Osteoblast (primary cell): ENCODE results near the gene TRAK2. TPM values are rescaled to one million over a fixed set of nuclear protein-coding genes. Genes with fewer than 3 reads are reported as not detected.

Experiments used
- DNase-seq: peaks from one replicate; pipeline ENCODE4 v3.0.0; 2011; ENCODE audit warnings: low spot score, mixed read lengths; ENCODE audit not compliant: insufficient read length; ENCODE audit errors: missing footprints
- H2AFZ ChIP-seq: 2 replicates; pipeline ENCODE4 v1.6.0; 2011; ENCODE audit warnings: mild to moderate bottlenecking, low read length
- H3K27ac ChIP-seq: 2 replicates; pipeline ENCODE4 v1.5.1; 2011; ENCODE audit warnings: mild to moderate bottlenecking, low read depth, low read length, moderate library complexity
- H3K27me3 ChIP-seq: 2 replicates; pipeline ENCODE4 v1.6.0; 2012; ENCODE audit warnings: mild to moderate bottlenecking, control low read depth, inconsistent platforms, low read length, moderate library complexity; ENCODE audit not compliant: insufficient read depth
- H3K36me3 ChIP-seq: 2 replicates; pipeline ENCODE4 v1.5.1; 2011; ENCODE audit warnings: mild to moderate bottlenecking, low read length, control low read depth, moderate library complexity; ENCODE audit not compliant: insufficient read depth
- H3K4me1 ChIP-seq: 2 replicates; pipeline ENCODE4 v1.5.1; 2011; ENCODE audit warnings: mild to moderate bottlenecking, low read length, control low read depth, moderate library complexity; ENCODE audit not compliant: insufficient read depth
- H3K4me2 ChIP-seq: 2 replicates; pipeline ENCODE4 v1.6.0; 2011; ENCODE audit warnings: mild to moderate bottlenecking, low read length; ENCODE audit not compliant: insufficient read depth
- H3K4me3 ChIP-seq: fragments of 200-600 bp; sonication (generic); 3 replicates; pipeline ENCODE4 v1.5.1; 2012; ENCODE audit warnings: mild to moderate bottlenecking, low read length, inconsistent platforms; ENCODE audit not compliant: insufficient read depth
- H3K79me2 ChIP-seq: 2 replicates; pipeline ENCODE4 v1.6.0; 2012; ENCODE audit warnings: mild to moderate bottlenecking, low read length, control low read depth, inconsistent platforms; ENCODE audit not compliant: insufficient read depth
- H3K9me3 ChIP-seq: 2 replicates; pipeline ENCODE4 v1.5.1; 2011; ENCODE audit warnings: low read depth, low read length, control low read depth
- H4K20me1 ChIP-seq: 2 replicates; pipeline ENCODE4 v1.6.0; 2012; ENCODE audit warnings: mild to moderate bottlenecking, low read length, control low read depth; ENCODE audit not compliant: insufficient read depth
- total RNA-seq: library from RNA; depleted of rRNA; stranded (reverse); fragments of >200 nt; gene quantifications from 2 replicates; pipeline ENCODE4 v1.2.3, GENCODE V29; 2012
- TF ChIP-seq, protein P1 (sequence below): IDR thresholded peaks from 2 replicates; pipeline ENCODE4 v1.5.1; 2011; ENCODE audit warnings: mild to moderate bottlenecking, low read depth, low read length, moderate library complexity; ENCODE audit errors: extremely low read depth

Gene TRAK2
- total RNA-seq, 1 donor, result 56.8 TPM

- Histone ChIP-seq H4K20me1 (no peaks in the 10 kb centered on the region), H3K27ac (peak overlapping the region; percentile 1), H3K79me2 (peaks cover 54% of the 10 kb centered on the region), H2AFZ (no peak overlapping the region), H3K4me1 (peaks cover 31% of the 10 kb centered on the region), H3K4me2 (no peak overlapping the region), H3K4me3 (no peak overlapping the region), H3K36me3 (peaks cover 4% of the 10 kb centered on the region), H3K27me3 (no peaks in the 10 kb centered on the region), H3K9me3 (no peaks in the 10 kb centered on the region)
- DNase-seq, result peak; percentile 8
- TF ChIP-seq, protein P1, sequence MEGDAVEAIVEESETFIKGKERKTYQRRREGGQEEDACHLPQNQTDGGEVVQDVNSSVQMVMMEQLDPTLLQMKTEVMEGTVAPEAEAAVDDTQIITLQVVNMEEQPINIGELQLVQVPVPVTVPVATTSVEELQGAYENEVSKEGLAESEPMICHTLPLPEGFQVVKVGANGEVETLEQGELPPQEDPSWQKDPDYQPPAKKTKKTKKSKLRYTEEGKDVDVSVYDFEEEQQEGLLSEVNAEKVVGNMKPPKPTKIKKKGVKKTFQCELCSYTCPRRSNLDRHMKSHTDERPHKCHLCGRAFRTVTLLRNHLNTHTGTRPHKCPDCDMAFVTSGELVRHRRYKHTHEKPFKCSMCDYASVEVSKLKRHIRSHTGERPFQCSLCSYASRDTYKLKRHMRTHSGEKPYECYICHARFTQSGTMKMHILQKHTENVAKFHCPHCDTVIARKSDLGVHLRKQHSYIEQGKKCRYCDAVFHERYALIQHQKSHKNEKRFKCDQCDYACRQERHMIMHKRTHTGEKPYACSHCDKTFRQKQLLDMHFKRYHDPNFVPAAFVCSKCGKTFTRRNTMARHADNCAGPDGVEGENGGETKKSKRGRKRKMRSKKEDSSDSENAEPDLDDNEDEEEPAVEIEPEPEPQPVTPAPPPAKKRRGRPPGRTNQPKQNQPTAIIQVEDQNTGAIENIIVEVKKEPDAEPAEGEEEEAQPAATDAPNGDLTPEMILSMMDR, result no peak
Observed at GRCh38 chr2:201406077-201406662, 45.1 kb downstream of the TRAK2 start.

GRCh38 chr2:201404699-201405280, 46.5 kb downstream of the TRAK2 start:
- Histone ChIP-seq H3K4me1 (peaks cover 22% of the 10 kb centered on the region), H2AFZ (no peak overlapping the region), H3K79me2 (peaks cover 48% of the 10 kb centered on the region), H3K27me3 (no peaks in the 10 kb centered on the region), H3K9me3 (no peaks in the 10 kb centered on the region), H3K4me2 (no peak overlapping the region), H3K4me3 (no peak overlapping the region), H4K20me1 (no peaks in the 10 kb centered on the region), H3K27ac (no peak overlapping the region), H3K36me3 (peaks cover 4% of the 10 kb centered on the region)
- TF ChIP-seq, protein P1, result no peak
- no peak for DNase-seq

DNA sequence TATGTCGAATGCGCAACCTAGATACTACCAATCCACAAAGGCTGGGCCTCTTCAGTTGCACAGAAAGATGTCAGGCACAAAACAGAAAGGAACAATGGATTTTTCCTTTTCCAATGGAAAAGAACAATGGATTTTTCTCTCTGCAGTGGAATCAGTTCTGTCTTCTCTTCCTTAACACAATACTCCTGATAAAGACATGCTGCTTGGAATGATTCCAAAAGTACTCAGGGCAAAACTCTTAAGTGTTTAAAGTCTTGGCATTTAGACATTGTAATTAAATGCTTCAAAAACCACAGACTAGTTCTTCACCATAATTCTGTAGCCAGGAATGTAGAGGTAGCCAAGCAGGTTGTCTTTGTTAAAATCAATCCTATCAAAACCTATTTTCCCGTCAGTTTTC, 47.4 kb downstream of the TRAK2 start:
- Histone ChIP-seq H3K79me2 (peaks cover 43% of the 10 kb centered on the region), H3K9me3 (no peaks in the 10 kb centered on the region), H3K4me3 (no peak overlapping the region), H3K27ac (no peak overlapping the region), H3K4me1 (peaks cover 17% of the 10 kb centered on the region), H4K20me1 (no peaks in the 10 kb centered on the region), H3K36me3 (peaks cover 4% of the 10 kb centered on the region), H3K4me2 (no peak overlapping the region), H2AFZ (no peak overlapping the region), H3K27me3 (no peaks in the 10 kb centered on the region)
- DNase-seq, result no peak
- TF ChIP-seq, protein P1, result no peak

DNA sequence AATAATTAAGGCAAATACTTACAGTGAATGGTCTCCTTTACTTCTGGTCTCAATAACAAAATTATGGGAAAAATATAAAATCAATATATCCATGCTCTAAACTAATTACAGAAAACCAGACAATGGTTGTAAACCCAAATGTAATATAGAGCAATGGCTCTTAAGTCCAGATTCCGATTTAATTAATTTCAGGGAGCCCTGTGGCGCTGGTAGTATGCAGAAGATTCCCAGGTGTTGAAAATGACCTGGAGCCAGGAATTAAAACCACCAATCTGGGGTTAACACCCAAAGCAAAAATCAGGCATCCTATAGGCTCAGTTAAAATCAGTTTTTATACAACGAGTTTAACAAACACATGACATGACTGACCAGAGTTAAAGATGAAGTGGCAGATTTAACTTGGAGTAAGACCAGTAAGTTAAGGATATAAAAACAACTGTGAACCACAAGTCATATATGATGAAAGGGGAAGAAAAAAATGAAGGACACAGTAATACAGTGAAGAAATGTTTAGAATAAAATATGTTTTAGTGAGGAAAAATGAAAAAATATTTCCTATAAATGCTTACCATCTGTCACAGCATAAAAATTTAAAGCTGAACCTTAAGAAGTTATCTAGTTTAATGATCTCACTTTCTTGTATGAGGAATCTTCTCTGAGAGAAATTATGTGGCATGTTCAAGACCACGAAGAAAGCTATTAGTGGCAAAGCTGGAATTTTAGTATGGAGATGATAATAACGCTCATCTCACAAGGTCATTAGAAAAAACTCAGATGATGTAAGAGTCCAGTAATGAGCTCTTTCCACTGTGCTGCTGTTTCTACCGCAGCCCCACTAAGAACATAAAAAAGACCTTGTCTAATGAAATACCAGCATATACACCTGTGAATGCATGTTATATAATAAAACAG, 48.4 kb downstream of the TRAK2 start:
- peaks cover 17% of the 10 kb centered on the region for H3K4me1 ChIP-seq
- no peak overlapping the region for H3K4me2 ChIP-seq
- no peak for DNase-seq
- H3K27me3 ChIP-seq, result no peaks in the 10 kb centered on the region
- TF ChIP-seq, protein P1, result no peak
- H3K9me3 ChIP-seq, result no peaks in the 10 kb centered on the region
- no peak overlapping the region for H2AFZ ChIP-seq
- no peak overlapping the region for H3K4me3 ChIP-seq
- no peaks in the 10 kb centered on the region for H4K20me1 ChIP-seq
- H3K27ac ChIP-seq, result peak overlapping the region; percentile 15
- H3K79me2 ChIP-seq, result peaks cover 41% of the 10 kb centered on the region
- H3K36me3 ChIP-seq, result peaks cover 7% of the 10 kb centered on the region
